Natural killer cell (primary cell): ENCODE measurements around the gene EBF3. TPM values are rescaled to one million over a fixed set of nuclear protein-coding genes. Genes with fewer than 3 reads are reported as not detected.

Experiments used
- ATAC-seq, 3 donors: fragments of 150-1000 bp in 2 of 3; fragments of 200-7000 bp in 1 of 3; cut with Tn5 transposase; 1 replicate in 1 of 3; 2 replicates in 2 of 3; pipeline ENCODE4 v1.10.0; 2021; ENCODE audit warnings: mild to moderate bottlenecking in 2 of 3, moderate library complexity in 2 of 3
- DNase-seq, 2 donors: peaks; one replicate each; pipeline versions ENCODE4 v3.0.0 to v3.0.0-alpha.2; 2013 to 2021; ENCODE audit warnings: mixed read lengths in 1 of 2
- H3K27ac ChIP-seq: one replicate; pipeline ENCODE4 v1.5.1; 2013; ENCODE audit warnings: mild to moderate bottlenecking, low read length
- H3K27me3 ChIP-seq: one replicate; pipeline ENCODE4 v1.6.1; 2013; ENCODE audit warnings: low read length; ENCODE audit not compliant: control insufficient read depth, insufficient read depth
- H3K36me3 ChIP-seq: one replicate; pipeline ENCODE4 v1.6.1; 2013; ENCODE audit warnings: low read length; ENCODE audit not compliant: control insufficient read depth, insufficient read depth
- H3K4me1 ChIP-seq: one replicate; pipeline ENCODE4 v1.6.1; 2013; ENCODE audit warnings: low read length; ENCODE audit not compliant: control insufficient read depth, insufficient read depth
- H3K4me3 ChIP-seq: one replicate; pipeline ENCODE4 v1.5.1; 2013; ENCODE audit warnings: low read length
- H3K9me3 ChIP-seq: one replicate; pipeline ENCODE4 v1.6.1; 2013; ENCODE audit warnings: low read length; ENCODE audit not compliant: control insufficient read depth, insufficient read depth
- H3K27ac Mint-ChIP-seq, 2 donors: one replicate each; pipeline ENCODE4 v1.8.0; 2022; ENCODE audit warnings: mild to moderate bottlenecking in 2 of 2, mixed read lengths in 2 of 2, moderate library complexity in 1 of 2
- H3K27me3 Mint-ChIP-seq, 2 donors: one replicate each; pipeline ENCODE4 v1.8.0; 2022; ENCODE audit warnings: low read depth in 2 of 2, mixed read lengths in 2 of 2
- H3K36me3 Mint-ChIP-seq: one replicate; pipeline ENCODE4 v1.8.0; 2022; ENCODE audit warnings: mixed read lengths
- H3K4me1 Mint-ChIP-seq, 2 donors: one replicate each; pipeline ENCODE4 v1.8.0; 2022; ENCODE audit warnings: mixed read lengths in 2 of 2
- H3K4me3 Mint-ChIP-seq: one replicate; pipeline ENCODE4 v1.8.0; 2022; ENCODE audit warnings: mild to moderate bottlenecking, moderate library complexity, mixed read lengths
- H3K9me3 Mint-ChIP-seq, 2 donors: one replicate each; pipeline ENCODE4 v1.8.0; 2022; ENCODE audit warnings: mixed read lengths in 2 of 2
- CTCF ChIP-seq: fragments of 200-600 bp; IDR thresholded peaks from one replicate; pipeline ENCODE4 v1.8.0; 2022; ENCODE audit warnings: antibody characterized with exemption
- WGBS: methylation state at CpG from one replicate; pipeline ENCODE4 v1.1.7; 2013; ENCODE audit warnings: missing lambda C conversion rate; ENCODE audit not compliant: insufficient coverage; 5-methylcytosine and 5-hydroxymethylcytosine counted together
- intact Hi-C: fragments of 100-400 bp; cut with micrococcal nuclease; formaldehyde crosslinking; loops from one replicate; pipeline ENCODE4 v1.14.2; 2022
- total RNA-seq, 4 donors: library from RNA; stranded (reverse); fragments of 120-200 nt in 1 of 4; gene quantifications; one replicate each; pipeline versions ENCODE4 v1.2.3 to v1.2.4, GENCODE V29; 2013 to 2022

EBF3 gene
- total RNA-seq, 3 donors from 2014 or later (not counting 1 experiment from before 2014, with no cell fraction given): not detected

DNA sequence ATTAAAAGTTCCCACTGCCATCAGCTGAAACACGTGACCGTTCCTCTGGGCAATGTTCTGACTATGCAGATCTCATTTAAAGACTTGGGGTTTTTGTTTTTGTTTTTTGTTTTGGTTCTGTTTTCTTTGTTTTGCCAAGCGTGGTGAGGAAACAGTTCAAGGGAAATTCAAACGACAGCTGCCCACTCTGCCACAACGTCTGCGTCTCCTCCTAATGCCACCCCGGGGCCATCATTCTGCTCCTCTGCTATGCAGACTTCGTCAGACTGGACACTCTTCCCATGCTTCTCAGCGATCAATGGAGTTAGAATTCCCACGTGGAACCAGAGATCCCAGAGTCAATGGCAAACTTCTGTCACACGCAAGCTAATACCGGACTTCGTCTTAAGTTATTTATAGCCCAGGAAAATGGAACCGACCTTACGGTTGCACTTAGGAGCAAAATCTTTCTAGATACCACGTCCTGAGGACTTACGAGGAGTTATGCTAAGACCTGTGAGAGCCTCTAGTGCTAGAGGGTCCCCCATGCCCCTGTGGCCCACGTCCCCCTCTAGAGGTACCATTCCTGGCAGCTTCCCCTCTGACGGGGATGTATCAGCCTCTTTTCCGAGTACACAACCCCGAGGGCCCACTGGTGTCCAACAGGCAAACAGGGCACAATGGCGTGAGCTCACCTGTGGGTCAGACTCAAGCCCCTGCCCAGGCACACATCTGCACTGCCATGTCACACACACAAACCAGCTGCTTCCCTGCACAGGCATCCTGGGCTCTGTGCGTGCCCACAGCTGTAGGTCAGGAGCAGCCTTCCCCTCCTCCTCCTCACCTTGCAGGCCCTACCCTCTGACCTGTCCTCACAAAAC lies 24.4 kb downstream of the EBF3 start:
- H3K27ac Mint-ChIP-seq: no peak overlapping the region
- Histone ChIP-seq H3K4me1 (no peaks in the 10 kb centered on the region), H3K27ac (no peak overlapping the region), H3K36me3 (no peaks in the 10 kb centered on the region), H3K27me3 (no peaks in the 10 kb centered on the region), H3K9me3 (no peaks in the 10 kb centered on the region), H3K4me3 (no peak overlapping the region)
- ATAC-seq (no peak), DNase-seq (no peak)
- no peaks in the 10 kb centered on the region for H3K4me1 Mint-ChIP-seq
- WGBS: 82% methylated on average over 23 of the region's 23 CpGs
- no peaks in the 10 kb centered on the region for H3K27me3 Mint-ChIP-seq
- intact Hi-C loops: no loop called here
- H3K36me3 Mint-ChIP-seq: no peaks in the 10 kb centered on the region
- H3K4me3 Mint-ChIP-seq: no peak overlapping the region
- no peaks in the 10 kb centered on the region for H3K9me3 Mint-ChIP-seq
- no peak for TF ChIP-seq CTCF

DNA sequence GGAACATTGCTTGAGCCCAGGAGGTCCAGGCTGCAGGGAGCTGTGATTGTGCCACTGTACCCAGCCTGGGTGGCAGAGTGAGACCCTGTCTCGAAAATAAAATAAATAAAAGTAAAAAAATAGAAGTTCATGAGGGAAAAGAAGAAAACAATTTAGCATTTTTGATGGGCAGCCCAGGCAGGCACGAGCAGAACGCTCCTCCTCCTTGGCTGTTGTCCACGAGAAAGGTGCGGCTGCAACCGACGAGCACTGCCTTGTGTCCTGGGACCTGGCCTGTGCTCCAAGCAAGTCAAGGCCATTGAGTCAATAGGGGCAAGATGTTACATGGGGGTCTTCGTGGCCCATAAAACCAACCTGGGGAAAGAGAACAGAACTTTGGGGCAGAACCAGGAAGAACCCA lies 25.6 kb downstream of the EBF3 start:
- intact Hi-C loops: no loop called here
- H3K9me3 Mint-ChIP-seq: no peaks in the 10 kb centered on the region
- Histone ChIP-seq H3K36me3 (no peaks in the 10 kb centered on the region), H3K27ac (no peak overlapping the region), H3K9me3 (no peaks in the 10 kb centered on the region), H3K27me3 (no peaks in the 10 kb centered on the region), H3K4me3 (no peak overlapping the region), H3K4me1 (no peaks in the 10 kb centered on the region)
- no peak for TF ChIP-seq CTCF
- H3K4me1 Mint-ChIP-seq: no peaks in the 10 kb centered on the region
- ATAC-seq: no peak
- H3K36me3 Mint-ChIP-seq: no peaks in the 10 kb centered on the region
- WGBS: 82% methylated on average over 8 of the region's 8 CpGs
- DNase-seq: no peak
- H3K27me3 Mint-ChIP-seq: no peaks in the 10 kb centered on the region
- no peak overlapping the region for H3K4me3 Mint-ChIP-seq
- H3K27ac Mint-ChIP-seq: no peak overlapping the region

DNA sequence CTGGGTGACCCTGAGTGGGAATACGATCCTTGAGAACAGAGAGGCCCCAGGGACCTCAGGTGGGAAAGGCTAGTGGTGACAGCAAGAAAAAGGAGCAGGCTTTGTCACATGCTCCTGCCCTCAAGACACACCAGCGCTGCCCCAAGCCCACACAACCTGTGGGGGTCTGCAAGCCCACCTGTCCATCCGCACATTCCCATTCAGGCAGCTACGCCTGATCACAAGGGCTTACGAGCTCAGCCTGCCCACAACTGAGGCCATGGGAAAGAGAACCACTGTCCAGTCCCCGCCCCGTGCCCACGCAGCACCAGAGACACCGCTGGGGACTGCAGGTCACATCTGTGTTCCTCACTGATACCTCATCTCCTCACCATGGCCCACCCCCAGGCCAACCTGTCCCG lies 26.7 kb downstream of the EBF3 start:
- Histone ChIP-seq H3K36me3 (no peaks in the 10 kb centered on the region), H3K27me3 (no peaks in the 10 kb centered on the region), H3K4me3 (no peak overlapping the region), H3K27ac (no peak overlapping the region), H3K9me3 (no peaks in the 10 kb centered on the region), H3K4me1 (no peaks in the 10 kb centered on the region)
- no peak for TF ChIP-seq CTCF
- no peaks in the 10 kb centered on the region for H3K36me3 Mint-ChIP-seq
- no peak for ATAC-seq
- intact Hi-C loops: no loop called here
- WGBS: 84% methylated on average over 10 of the region's 10 CpGs
- no peaks in the 10 kb centered on the region for H3K27me3 Mint-ChIP-seq
- H3K4me3 Mint-ChIP-seq: no peak overlapping the region
- no peak overlapping the region for H3K27ac Mint-ChIP-seq
- no peaks in the 10 kb centered on the region for H3K4me1 Mint-ChIP-seq
- no peak for DNase-seq
- H3K9me3 Mint-ChIP-seq: no peaks in the 10 kb centered on the region

DNA sequence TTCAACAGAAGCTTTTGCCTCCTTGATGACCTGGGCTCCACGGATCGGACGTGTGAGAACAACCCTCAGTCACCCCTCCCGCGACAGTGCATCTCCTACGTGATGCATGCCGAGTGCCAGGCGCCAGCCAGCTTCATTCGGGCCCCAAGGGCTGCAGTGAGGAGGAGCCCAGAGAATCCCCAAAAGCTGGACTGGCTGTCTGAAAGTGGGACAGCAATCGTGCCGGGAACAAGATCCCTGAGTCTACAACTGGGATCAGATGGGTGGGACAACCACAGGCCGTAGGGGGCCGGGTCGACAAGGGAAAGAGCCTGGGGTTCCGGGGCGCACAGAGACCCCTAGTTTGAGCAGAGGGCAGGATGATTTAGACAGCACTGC lies 27.2 kb downstream of the EBF3 start:
- no peak for ATAC-seq
- no peak for TF ChIP-seq CTCF
- H3K4me1 ChIP-seq: no peaks in the 10 kb centered on the region
- no peaks in the 10 kb centered on the region for H3K36me3 ChIP-seq
- H3K4me1 Mint-ChIP-seq: no peaks in the 10 kb centered on the region
- H3K4me3 Mint-ChIP-seq: no peak overlapping the region
- no peaks in the 10 kb centered on the region for H3K9me3 ChIP-seq
- no peaks in the 10 kb centered on the region for H3K36me3 Mint-ChIP-seq
- DNase-seq: no peak
- H3K4me3 ChIP-seq: no peak overlapping the region
- no peak overlapping the region for H3K27ac ChIP-seq
- WGBS: 91% methylated on average over 16 of the region's 16 CpGs
- H3K9me3 Mint-ChIP-seq: no peaks in the 10 kb centered on the region
- intact Hi-C loops: no loop called here
- H3K27me3 Mint-ChIP-seq: no peaks in the 10 kb centered on the region
- H3K27ac Mint-ChIP-seq: no peak overlapping the region
- H3K27me3 ChIP-seq: no peaks in the 10 kb centered on the region
